Effector memory CD8-positive, alpha-beta T cell (primary cell): Measurements from ENCODE around the gene CREB3L4.

ENCODE experiments used
- ATAC-seq: fragments of 150-1000 bp; cut with Tn5 transposase; replicated peaks from 2 replicates; pipeline ENCODE4 v1.10.0; 2021; ENCODE audit warnings: mild to moderate bottlenecking, moderate library complexity
- DNase-seq, 3 experiments: peaks; one replicate each; pipeline ENCODE4 v3.0.0; 2021
- H3K27ac Mint-ChIP-seq, 2 donors: one replicate each; pipeline ENCODE4 v1.8.0; 2022; ENCODE audit warnings: mild to moderate bottlenecking in 2 of 2, mixed read lengths in 2 of 2, moderate library complexity in 2 of 2
- H3K27me3 Mint-ChIP-seq, 2 donors: one replicate each; pipeline ENCODE4 v1.8.0; 2022; ENCODE audit warnings: mixed read lengths in 2 of 2
- H3K36me3 Mint-ChIP-seq: one replicate; pipeline ENCODE4 v1.8.0; 2022; ENCODE audit warnings: mild to moderate bottlenecking, moderate library complexity, mixed read lengths; ENCODE audit not compliant: insufficient read depth
- H3K4me1 Mint-ChIP-seq, 2 donors: one replicate each; pipeline ENCODE4 v1.8.0; 2022; ENCODE audit warnings: low read depth in 2 of 2, mixed read lengths in 2 of 2
- H3K4me3 Mint-ChIP-seq, 2 donors: one replicate each; pipeline ENCODE4 v1.8.0; 2022; ENCODE audit warnings: mild to moderate bottlenecking in 2 of 2, mixed read lengths in 2 of 2, moderate library complexity in 2 of 2
- H3K9me3 Mint-ChIP-seq, 2 donors: one replicate each; pipeline ENCODE4 v1.8.0; 2022; ENCODE audit warnings: mixed read lengths in 2 of 2

CREB3L4 gene

GRCh38 chr1:153942766-153943549, 24.7 kb upstream of the CREB3L4 start:
- H3K27me3 Mint-ChIP-seq, result no peaks in the 10 kb centered on the region
- H3K4me1 Mint-ChIP-seq, result peaks cover 54 to 57% of the 10 kb centered on the region in 2 donors
- ATAC-seq (no peak), DNase-seq (no peak)
- H3K9me3 Mint-ChIP-seq, result no peaks in the 10 kb centered on the region
- peaks cover 66% of the 10 kb centered on the region for H3K36me3 Mint-ChIP-seq
- peak overlapping the region; percentile 93 to 94 for H3K4me3 Mint-ChIP-seq
- H3K27ac Mint-ChIP-seq, result peak overlapping the region; percentile 84 to 96

GRCh38 chr1:153944005-153944826, 23.5 kb upstream of the CREB3L4 start:
- H3K36me3 Mint-ChIP-seq, result peaks cover 65% of the 10 kb centered on the region
- no peaks in the 10 kb centered on the region for H3K9me3 Mint-ChIP-seq
- peak overlapping the region; percentile 96 to 97 for H3K27ac Mint-ChIP-seq
- H3K4me1 Mint-ChIP-seq, result peaks cover 55% of the 10 kb centered on the region in 2 donors
- DNase-seq, result peak in 1 of 3 experiments; percentile 23
- peak overlapping the region; percentile 93 to 94 for H3K4me3 Mint-ChIP-seq
- ATAC-seq, result no peak
- H3K27me3 Mint-ChIP-seq, result no peaks in the 10 kb centered on the region

- DNase-seq (no peak), ATAC-seq (no peak)
- Mint-ChIP-seq H3K9me3 (no peaks in the 10 kb centered on the region), H3K4me3 (peak overlapping the region; percentile 93 to 94), H3K27me3 (no peaks in the 10 kb centered on the region), H3K36me3 (peaks cover 60% of the 10 kb centered on the region), H3K4me1 (peaks cover 49 to 50% of the 10 kb centered on the region in 2 donors), H3K27ac (peak overlapping the region; percentile 96 to 97)
These were observed 22.9 kb upstream of the CREB3L4 start for GRCh38 chr1:153944827-153945117.

GRCh38 chr1:153945131-153945794, 22.4 kb upstream of the CREB3L4 start:
- DNase-seq (peak; percentile 79 to 84 (median 83)), ATAC-seq (peak; percentile 75)
- H3K4me3 Mint-ChIP-seq, result peak overlapping the region; percentile 93 to 94
- peaks cover 63% of the 10 kb centered on the region for H3K36me3 Mint-ChIP-seq
- H3K27me3 Mint-ChIP-seq, result no peaks in the 10 kb centered on the region
- peaks cover 45 to 46% of the 10 kb centered on the region in 2 donors for H3K4me1 Mint-ChIP-seq
- H3K9me3 Mint-ChIP-seq, result no peaks in the 10 kb centered on the region
- peak overlapping the region; percentile 96 to 97 for H3K27ac Mint-ChIP-seq

GRCh38 chr1:153945795-153946621, 21.7 kb upstream of the CREB3L4 start:
- Mint-ChIP-seq H3K4me3 (peak overlapping the region; percentile 93 to 94), H3K36me3 (peaks cover 70% of the 10 kb centered on the region), H3K4me1 (peaks cover 43 to 44% of the 10 kb centered on the region in 2 donors), H3K27me3 (no peaks in the 10 kb centered on the region), H3K27ac (peak overlapping the region; percentile 96 to 97), H3K9me3 (no peaks in the 10 kb centered on the region)
- ATAC-seq (peak; percentile 67), DNase-seq (peak; percentile 72 to 75 (median 74))

- peak; percentile 54 for ATAC-seq
- Mint-ChIP-seq H3K36me3 (peaks cover 74% of the 10 kb centered on the region), H3K27me3 (no peaks in the 10 kb centered on the region), H3K4me1 (peaks cover 39 to 40% of the 10 kb centered on the region in 2 donors), H3K4me3 (peak within 1 kb of the TSS; percentile 93 to 94), H3K9me3 (no peaks in the 10 kb centered on the region), H3K27ac (peak within 1 kb of the TSS; percentile 96 to 97)
- DNase-seq, result peak; percentile 65 to 69 (median 66)
These were observed 21.0 kb upstream of the CREB3L4 start, which contains the start of gene DENND4B for GRCh38 chr1:153946622-153947241. TSS of gene DENND4B (minus strand) at chr1:153946718. CDS start at chr1:153944374, 2,344 bp downstream.

GRCh38 chr1:153951183-153951582, 16.5 kb upstream of the CREB3L4 start:
- peaks cover 59% of the 10 kb centered on the region for H3K36me3 Mint-ChIP-seq
- no peaks in the 10 kb centered on the region for H3K9me3 Mint-ChIP-seq
- H3K27me3 Mint-ChIP-seq, result no peaks in the 10 kb centered on the region
- no peak overlapping the region for H3K4me3 Mint-ChIP-seq
- DNase-seq (no peak), ATAC-seq (no peak)
- H3K4me1 Mint-ChIP-seq, result peaks cover 25 to 30% of the 10 kb centered on the region in 2 donors
- peak overlapping the region in 1 of 2 donors; percentile 42 for H3K27ac Mint-ChIP-seq

GRCh38 chr1:153951801-153952200, 15.9 kb upstream of the CREB3L4 start:
- Mint-ChIP-seq H3K4me1 (peaks cover 29 to 34% of the 10 kb centered on the region in 2 donors), H3K4me3 (no peak overlapping the region), H3K9me3 (no peaks in the 10 kb centered on the region), H3K27me3 (no peaks in the 10 kb centered on the region), H3K27ac (peak overlapping the region in 1 of 2 donors; percentile 42), H3K36me3 (peaks cover 59% of the 10 kb centered on the region)
- ATAC-seq, result no peak
- DNase-seq, result no peak

GRCh38 chr1:153953859-153954365, 13.8 kb upstream of the CREB3L4 start:
- DNase-seq (no peak), ATAC-seq (no peak)
- Mint-ChIP-seq H3K27ac (peak overlapping the region; percentile 67 to 92), H3K9me3 (no peaks in the 10 kb centered on the region), H3K36me3 (peaks cover 49% of the 10 kb centered on the region), H3K27me3 (no peaks in the 10 kb centered on the region), H3K4me1 (peaks cover 34 to 39% of the 10 kb centered on the region in 2 donors), H3K4me3 (no peak overlapping the region)

- ATAC-seq (no peak), DNase-seq (no peak)
- Mint-ChIP-seq H3K4me3 (peak overlapping the region in 1 of 2 donors; percentile 35), H3K9me3 (no peaks in the 10 kb centered on the region), H3K36me3 (peaks cover 47% of the 10 kb centered on the region), H3K4me1 (peaks cover 34 to 39% of the 10 kb centered on the region in 2 donors), H3K27me3 (no peaks in the 10 kb centered on the region), H3K27ac (peak overlapping the region; percentile 83 to 92)
These were observed 12.9 kb upstream of the CREB3L4 start for GRCh38 chr1:153954826-153955225.

GRCh38 chr1:153956997-153957715, 10.5 kb upstream of the CREB3L4 start:
- H3K36me3 Mint-ChIP-seq, result peaks cover 26% of the 10 kb centered on the region
- DNase-seq, result no peak
- peak overlapping the region; percentile 89 to 90 for H3K4me3 Mint-ChIP-seq

More at GRCh38 chr1:153956997-153957715, 10.5 kb upstream of the CREB3L4 start:
- Mint-ChIP-seq H3K9me3 (no peaks in the 10 kb centered on the region), H3K4me1 (peaks cover 34 to 39% of the 10 kb centered on the region in 2 donors), H3K27ac (peak overlapping the region; percentile 83 to 92), H3K27me3 (no peaks in the 10 kb centered on the region)
- no peak for ATAC-seq
